GM12891 (cell line): ENCODE results near the gene E4F1.

ENCODE experiments used
- PAX5 ChIP-seq: IDR thresholded peaks from 2 replicates; pipeline ENCODE4 v1.6.1; 2011; ENCODE audit warnings: low read length, moderate library complexity, mild to moderate bottlenecking; ENCODE audit not compliant: insufficient read depth, severe bottlenecking
- POLR2A ChIP-seq: IDR thresholded peaks from 2 replicates; pipeline ENCODE4 v1.6.1; 2011; ENCODE audit warnings: low read depth, low read length, control low read depth
- POLR2AphosphoS5 ChIP-seq: IDR thresholded peaks from 2 replicates; pipeline ENCODE4 v1.6.1; 2011; ENCODE audit warnings: low read depth, low read length, control low read depth

DNA sequence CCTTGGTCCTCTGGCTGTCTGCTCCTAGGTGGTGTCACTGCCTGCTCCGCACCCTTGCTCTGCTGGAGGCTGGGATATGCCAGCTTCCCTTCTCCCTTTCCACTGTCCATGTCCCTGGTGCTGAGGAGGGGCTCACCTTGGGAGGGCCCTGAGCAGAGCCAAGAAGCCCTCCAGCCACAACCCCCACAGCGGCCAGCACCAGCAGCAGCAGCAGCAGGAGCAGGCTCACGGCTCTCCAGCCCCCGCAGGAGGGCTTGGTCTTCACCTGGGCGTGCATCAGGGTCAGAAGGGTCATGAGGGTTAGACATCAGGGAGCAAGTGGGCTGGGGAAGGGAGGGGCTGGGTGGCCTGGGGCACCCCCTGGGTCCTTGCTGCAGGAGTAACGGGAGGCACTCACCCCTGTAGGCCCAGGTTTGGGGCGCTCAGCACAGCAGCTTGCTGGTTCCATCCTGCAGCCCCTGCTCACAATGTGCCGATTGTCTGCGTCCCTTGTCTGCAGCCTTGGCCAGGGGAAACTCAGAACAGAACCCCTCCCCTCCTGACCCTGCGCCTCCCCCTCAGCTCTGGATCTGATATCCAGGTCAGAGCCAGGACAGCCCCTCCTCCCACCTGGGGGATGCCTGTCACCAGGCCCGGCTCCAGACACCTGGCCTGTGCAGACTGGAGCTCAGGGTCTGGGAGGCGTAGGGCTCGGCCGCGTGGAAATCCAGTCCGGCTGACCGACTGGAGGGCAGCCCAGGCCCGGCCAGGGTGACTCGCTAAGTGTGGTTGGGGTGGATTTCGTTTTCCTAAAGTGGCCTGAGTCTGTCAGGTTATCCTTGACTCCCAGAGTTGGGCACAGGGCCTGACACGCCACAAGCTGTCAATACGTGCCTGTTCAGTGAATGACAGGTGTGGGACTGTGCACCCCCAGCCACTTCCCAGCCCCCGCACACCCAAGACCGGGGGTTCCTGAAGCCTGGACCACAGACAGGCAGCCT, 12.7 kb upstream of the E4F1 start, which contains the start of gene BRICD5:
- peak; percentile 11; the same call in 1 of the 2 replicates for TF ChIP-seq POLR2AphosphoS5
- TF ChIP-seq POLR2A = no peak
- TF ChIP-seq PAX5 = no peak
